Tibial nerve (tissue), 4 donors: Measurements from ENCODE around the gene RASGRP2.

Experiments
- CTCF ChIP-seq, 5 experiments: fragments of 200-600 bp in 3 of 5; fragments of 450-650 bp in 2 of 5; sonication (generic) in 3 of 5; IDR thresholded peaks; one replicate each; pipeline ENCODE4 v1.5.1; 2016 to 2019; ENCODE audit warnings: antibody characterized with exemption in 5 of 5, mild to moderate bottlenecking in 3 of 5, moderate library complexity in 2 of 5
- EP300 ChIP-seq, 2 donors: sonication (generic); formaldehyde crosslinking; IDR thresholded peaks; one replicate each; pipeline ENCODE4 v1.6.1; 2017; ENCODE audit warnings: antibody characterized with exemption in 2 of 2, mild to moderate bottlenecking in 1 of 2
- POLR2A ChIP-seq, 2 donors: fragments of 450-650 bp; IDR thresholded peaks; one replicate each; pipeline ENCODE4 v1.6.1; 2017; ENCODE audit warnings: antibody characterized with exemption in 2 of 2, mild to moderate bottlenecking in 2 of 2, moderate library complexity in 2 of 2

GRCh38 chr11:64717268-64717578, 26.7 kb downstream of the RASGRP2 start:
- no peak for TF ChIP-seq POLR2A (IDR thresholded peaks at IDR 0.05)
- TF ChIP-seq CTCF (IDR thresholded peaks at IDR 0.05) = no peak
- no peak for TF ChIP-seq EP300 (IDR thresholded peaks at IDR 0.05)
